Superior temporal gyrus (tissue), 1 donor: ENCODE data around the gene UROC1.

ENCODE experiments used
- DNase-seq: peaks from one replicate; pipeline ENCODE4 v3.0.0-alpha.2; 2016; ENCODE audit errors: extremely low spot score

Gene UROC1

GRCh38 chr3:126517291-126517951 is at the start of gene UROC1:
TSS of gene UROC1 (minus strand) at chr3:126517773. CDS start at chr3:126517719, 54 bp downstream.
- no peak for DNase-seq

GRCh38 chr3:126562737-126563276 is 45.2 kb upstream of the UROC1 start:
- no peak for DNase-seq

GRCh38 chr3:126558336-126559071 is 40.9 kb upstream of the UROC1 start, which contains the start of gene C3orf22:
TSS of gene C3orf22 (minus strand) at chr3:126558932. CDS start at chr3:126553390, 5,542 bp downstream.
- no peak for DNase-seq

GRCh38 chr3:126557761-126558160 is 40.2 kb upstream of the UROC1 start:
- DNase-seq, result no peak

GRCh38 chr3:126557415-126557745 is 39.8 kb upstream of the UROC1 start:
- no peak for DNase-seq

GRCh38 chr3:126556637-126557414 is 39.3 kb upstream of the UROC1 start:
- no peak for DNase-seq

- no peak for DNase-seq
Observed at GRCh38 chr3:126555795-126556636, 38.4 kb upstream of the UROC1 start.

- DNase-seq, result no peak
Observed at GRCh38 chr3:126554560-126555525, 37.3 kb upstream of the UROC1 start.

GRCh38 chr3:126553284-126554084 is 35.9 kb upstream of the UROC1 start:
- DNase-seq, result no peak

GRCh38 chr3:126552688-126553283 is 35.2 kb upstream of the UROC1 start:
- DNase-seq, result no peak

GRCh38 chr3:126551839-126552687 is 34.5 kb upstream of the UROC1 start:
- no peak for DNase-seq

- DNase-seq, result no peak
Observed at GRCh38 chr3:126551121-126551838, 33.7 kb upstream of the UROC1 start.

- DNase-seq, result no peak
Observed at GRCh38 chr3:126550488-126551051, 33.0 kb upstream of the UROC1 start.

GRCh38 chr3:126549861-126550487 is 32.4 kb upstream of the UROC1 start:
- no peak for DNase-seq

GRCh38 chr3:126548556-126549466 is 31.2 kb upstream of the UROC1 start:
- DNase-seq, result no peak
